Brain microvascular endothelial cell (primary cell): ENCODE data around the gene MALRD1.

Source experiments
- DNase-seq: peaks from one replicate; pipeline ENCODE4 v3.0.0-alpha.2; 2020
- H3K27ac ChIP-seq: fragments of 250-450 bp; sonication (Bioruptor Pico); 2 replicates; pipeline ENCODE4 v1.5.1; 2020; ENCODE audit warnings: mild to moderate bottlenecking, moderate library complexity
- H3K27me3 ChIP-seq: fragments of 250-450 bp; sonication (Bioruptor Pico); replicated peaks from 2 replicates; pipeline ENCODE4 v1.5.1; 2020; ENCODE audit warnings: mild to moderate bottlenecking
- H3K36me3 ChIP-seq: fragments of 250-450 bp; sonication (Bioruptor Pico); replicated peaks from 2 replicates; pipeline ENCODE4 v1.5.1; 2020; ENCODE audit warnings: mild to moderate bottlenecking
- H3K4me3 ChIP-seq: 2 replicates; pipeline ENCODE4 v1.5.1; 2011; ENCODE audit warnings: low read depth, mild to moderate bottlenecking, control low read depth, low read length, moderate library complexity
- in situ Hi-C: cut with HindIII; loops from 2 replicates; pipeline ENCODE4 v1.10.0; 2017; ENCODE audit warnings: low sequenced_read_pairs, low pct_ligation_motif_present
- TF ChIP-seq, protein P1 (sequence below): IDR thresholded peaks from 2 replicates; pipeline ENCODE4 v1.5.1; 2011; ENCODE audit warnings: low read depth, mild to moderate bottlenecking, moderate library complexity, low read length, control low read depth, inconsistent platforms; ENCODE audit errors: missing control alignments

The MALRD1 gene

GRCh38 chr10:19417740-19418139 lies 369.1 kb downstream of the MALRD1 start:
- no peaks in the 10 kb centered on the region for H3K36me3 ChIP-seq
- TF ChIP-seq, protein P1, sequence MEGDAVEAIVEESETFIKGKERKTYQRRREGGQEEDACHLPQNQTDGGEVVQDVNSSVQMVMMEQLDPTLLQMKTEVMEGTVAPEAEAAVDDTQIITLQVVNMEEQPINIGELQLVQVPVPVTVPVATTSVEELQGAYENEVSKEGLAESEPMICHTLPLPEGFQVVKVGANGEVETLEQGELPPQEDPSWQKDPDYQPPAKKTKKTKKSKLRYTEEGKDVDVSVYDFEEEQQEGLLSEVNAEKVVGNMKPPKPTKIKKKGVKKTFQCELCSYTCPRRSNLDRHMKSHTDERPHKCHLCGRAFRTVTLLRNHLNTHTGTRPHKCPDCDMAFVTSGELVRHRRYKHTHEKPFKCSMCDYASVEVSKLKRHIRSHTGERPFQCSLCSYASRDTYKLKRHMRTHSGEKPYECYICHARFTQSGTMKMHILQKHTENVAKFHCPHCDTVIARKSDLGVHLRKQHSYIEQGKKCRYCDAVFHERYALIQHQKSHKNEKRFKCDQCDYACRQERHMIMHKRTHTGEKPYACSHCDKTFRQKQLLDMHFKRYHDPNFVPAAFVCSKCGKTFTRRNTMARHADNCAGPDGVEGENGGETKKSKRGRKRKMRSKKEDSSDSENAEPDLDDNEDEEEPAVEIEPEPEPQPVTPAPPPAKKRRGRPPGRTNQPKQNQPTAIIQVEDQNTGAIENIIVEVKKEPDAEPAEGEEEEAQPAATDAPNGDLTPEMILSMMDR: no peak
- H3K27me3 ChIP-seq: no peaks in the 10 kb centered on the region
- H3K27ac ChIP-seq: no peak overlapping the region
- H3K4me3 ChIP-seq: no peak overlapping the region
- in situ Hi-C loops: no loop called here
- DNase-seq: no peak

GRCh38 chr10:19421674-19422073 lies 373.1 kb downstream of the MALRD1 start:
- Histone ChIP-seq H3K27ac (no peak overlapping the region), H3K27me3 (no peaks in the 10 kb centered on the region), H3K36me3 (no peaks in the 10 kb centered on the region), H3K4me3 (no peak overlapping the region)
- TF ChIP-seq, protein P1: no peak
- in situ Hi-C loops: no loop called here
- DNase-seq: no peak

DNA sequence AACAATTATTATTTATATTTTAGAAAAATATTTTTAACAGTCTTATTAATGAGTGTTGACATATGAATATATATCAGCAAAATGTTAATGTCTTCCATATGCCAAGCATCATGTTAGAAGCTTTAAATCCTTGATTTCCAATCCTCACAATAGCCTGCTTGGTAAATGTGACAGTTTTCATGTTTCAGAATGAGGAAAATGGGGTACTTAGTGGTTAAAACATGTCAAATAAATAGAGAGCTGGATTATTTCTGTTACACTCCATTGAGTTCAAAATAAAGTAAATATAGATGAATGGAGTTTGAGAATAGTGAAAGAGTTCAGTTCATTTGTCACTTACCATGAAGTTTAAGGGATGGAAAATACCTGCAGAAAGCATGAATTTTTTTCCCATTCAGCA lies 377.4 kb downstream of the MALRD1 start:
- Histone ChIP-seq H3K4me3 (no peak overlapping the region), H3K36me3 (no peaks in the 10 kb centered on the region), H3K27ac (no peak overlapping the region), H3K27me3 (no peaks in the 10 kb centered on the region)
- in situ Hi-C loops: no loop called here
- TF ChIP-seq, protein P1: no peak
- no peak for DNase-seq

GRCh38 chr10:19431622-19432351 lies 383.2 kb downstream of the MALRD1 start:
- no peak overlapping the region for H3K27ac ChIP-seq
- TF ChIP-seq, protein P1: no peak
- in situ Hi-C loops: no loop called here
- no peak for DNase-seq
- H3K36me3 ChIP-seq: no peaks in the 10 kb centered on the region
- H3K27me3 ChIP-seq: no peaks in the 10 kb centered on the region
- H3K4me3 ChIP-seq: no peak overlapping the region

- TF ChIP-seq, protein P1: no peak
Observed at GRCh38 chr10:19449860-19450259, 401.3 kb downstream of the MALRD1 start.

GRCh38 chr10:19451356-19451755 lies 402.8 kb downstream of the MALRD1 start:
- in situ Hi-C loops: no loop called here
- Histone ChIP-seq H3K27me3 (no peaks in the 10 kb centered on the region), H3K4me3 (no peak overlapping the region), H3K27ac (no peak overlapping the region), H3K36me3 (no peaks in the 10 kb centered on the region)
- no peak for DNase-seq
- TF ChIP-seq, protein P1: no peak

More at GRCh38 chr10:19449860-19450259, 401.3 kb downstream of the MALRD1 start:
- in situ Hi-C loops: no loop called here
- Histone ChIP-seq H3K27me3 (no peaks in the 10 kb centered on the region), H3K36me3 (no peaks in the 10 kb centered on the region), H3K27ac (no peak overlapping the region), H3K4me3 (no peak overlapping the region)
- DNase-seq: no peak
